K562 (cell line): ENCODE results near the gene RFLNA.

Source experiments
- CBFB ChIP-seq: sonication (generic); formaldehyde crosslinking; IDR thresholded peaks from 2 replicates; pipeline ENCODE4 v1.4.0; 2020; ENCODE audit warnings: mild to moderate bottlenecking, missing genetic modification reagents
- CTCF ChIP-seq, 3 experiments: IDR thresholded peaks in 2 of 3; conservative IDR thresholded peaks in 1 of 3; 2 replicates each; pipeline ENCODE4 v1.5.1; 2011 to 2012; ENCODE audit warnings: low read length in 3 of 3, mild to moderate bottlenecking in 3 of 3, control low read depth in 2 of 3, improper control_type of control experiment in 1 of 3, inconsistent platforms in 1 of 3, low read depth in 1 of 3, mixed read lengths in 1 of 3, moderate library complexity in 1 of 3; ENCODE audit not compliant: insufficient read depth in 2 of 3
- EP300 ChIP-seq: IDR thresholded peaks from 2 replicates; pipeline ENCODE4 v1.6.1; 2012; ENCODE audit warnings: low read length, improper control_type of control experiment
- FOS ChIP-seq: IDR thresholded peaks from 3 replicates; pipeline ENCODE4 v1.6.1; 2011; ENCODE audit not compliant: insufficient read length; ENCODE audit errors: extremely low read depth
- FOXM1 ChIP-seq, 2 experiments: fragments of 450-650 bp in 1 of 2; sonication (generic) in 1 of 2; formaldehyde crosslinking in 1 of 2; IDR thresholded peaks; 2 replicates each; pipeline versions ENCODE4 v1.6.1 to v1.9.0; 2017 to 2022; ENCODE audit warnings: low read depth in 2 of 2, mild to moderate bottlenecking in 2 of 2, missing genetic modification reagents in 1 of 2, moderate library complexity in 1 of 2
- HIVEP1 ChIP-seq: fragments of 250-450 bp; sonication (Bioruptor Pico); IDR thresholded peaks from 2 replicates; pipeline ENCODE4 v1.4.0; 2020; ENCODE audit warnings: mild to moderate bottlenecking
- IRF1 ChIP-seq: sonication (generic); formaldehyde crosslinking; IDR thresholded peaks from 2 replicates; pipeline ENCODE4 v1.8.0; 2022; ENCODE audit warnings: missing genetic modification reagents, mild to moderate bottlenecking, borderline replicate concordance
- NR2C2 ChIP-seq, 2 experiments: fragments of 200-800 bp in 1 of 2; sonication (Bioruptor generic) in 1 of 2; sonication (generic) in 1 of 2; formaldehyde crosslinking in 1 of 2; IDR thresholded peaks; 2 replicates each; pipeline versions ENCODE4 v1.6.1 to v1.8.0; 2016 to 2022; ENCODE audit warnings: mild to moderate bottlenecking in 1 of 2, missing compliant biosample characterization in 1 of 2, missing genetic modification characterization in 1 of 2, missing genetic modification reagents in 1 of 2
- POLR2A ChIP-seq: fragments of 450-650 bp; conservative IDR thresholded peaks from 2 replicates; pipeline ENCODE4 v1.6.1; 2016
- RBBP5 ChIP-seq: fragments of 200-600 bp; sonication (generic); IDR thresholded peaks from 2 replicates; pipeline ENCODE4 v1.6.1; 2012; ENCODE audit warnings: borderline replicate concordance, mild to moderate bottlenecking, low read length, control low read depth, inconsistent platforms; ENCODE audit not compliant: insufficient read depth, poor library complexity, severe bottlenecking
- REST ChIP-seq, 2 experiments: fragments of 450-650 bp; formaldehyde crosslinking in 1 of 2; IDR thresholded peaks; 2 replicates each; pipeline versions ENCODE4 v1.4.0 to v1.6.1; 2014 to 2020; ENCODE audit warnings: mild to moderate bottlenecking in 2 of 2, borderline replicate concordance in 1 of 2, low read depth in 1 of 2
- SREBF2 ChIP-seq: sonication (generic); formaldehyde crosslinking; IDR thresholded peaks from 2 replicates; pipeline ENCODE4 v1.4.0; 2020; ENCODE audit warnings: mild to moderate bottlenecking, missing genetic modification reagents
- ZBTB2 ChIP-seq: fragments of 450-650 bp; IDR thresholded peaks from 2 replicates; pipeline ENCODE4 v1.6.1; 2016; ENCODE audit warnings: antibody characterized with exemption
- ZNF639 ChIP-seq, 2 experiments: fragments of 200-800 bp in 1 of 2; sonication (Bioruptor generic) in 1 of 2; sonication (generic) in 1 of 2; formaldehyde crosslinking in 1 of 2; IDR thresholded peaks in 1 of 2; conservative IDR thresholded peaks in 1 of 2; 2 replicates each; pipeline versions ENCODE4 v1.5.0 to v1.6.1; 2016 to 2020; ENCODE audit warnings: missing compliant biosample characterization in 1 of 2, missing genetic modification characterization in 1 of 2, missing genetic modification reagents in 1 of 2

GRCh38 chr12:124307556-124307825 is 12.6 kb downstream of the RFLNA start:
- no peak for TF ChIP-seq NR2C2 (CRISPR knock-in tag; IDR thresholded peaks at IDR 0.05)
- TF ChIP-seq NR2C2 (tag; IDR thresholded peaks at IDR 0.05), result no peak
- TF ChIP-seq CTCF (IDR thresholded peaks at IDR 0.05 in 2 of 3, conservative IDR thresholded peaks at IDR 0.05 in 1 of 3; ENCODE audit: insufficient read depth in 2 of 3, low read depth in 1 of 3, low read length in 3 of 3), result no peak
- no peak for TF ChIP-seq FOXM1 (IDR thresholded peaks at IDR 0.05; ENCODE audit: low read depth)
- no peak for TF ChIP-seq FOXM1 (CRISPR knock-in tag; IDR thresholded peaks at IDR 0.05; ENCODE audit: low read depth)
- TF ChIP-seq REST (IDR thresholded peaks at IDR 0.05; ENCODE audit: borderline replicate concordance), result no peak
- no peak for TF ChIP-seq REST (CRISPR knock-in tag; IDR thresholded peaks at IDR 0.05; ENCODE audit: low read depth)
- TF ChIP-seq EP300, result no peak
- TF ChIP-seq SREBF2 (CRISPR knock-in tag), result no peak
- no peak for TF ChIP-seq IRF1 (CRISPR knock-in tag)
- TF ChIP-seq ZNF639 (CRISPR knock-in tag; conservative IDR thresholded peaks at IDR 0.05 in 1 of 2, IDR thresholded peaks at IDR 0.05 in 1 of 2), result no peak
- TF ChIP-seq HIVEP1 (CRISPR knock-in tag), result no peak
- no peak for TF ChIP-seq RBBP5
- no peak for TF ChIP-seq POLR2A
- TF ChIP-seq CBFB, result no peak
- no peak for TF ChIP-seq ZBTB2
- TF ChIP-seq FOS, result no peak
